ENCODE data around the gene TRIM62. TPM values are rescaled to one million over a fixed set of nuclear protein-coding genes. Genes with fewer than 3 reads are reported as not detected.

TRIM62 gene
- total and polyA plus RNA-seq, 10 donors = 2.5 to 16.1 (median 9.2) TPM

DNA sequence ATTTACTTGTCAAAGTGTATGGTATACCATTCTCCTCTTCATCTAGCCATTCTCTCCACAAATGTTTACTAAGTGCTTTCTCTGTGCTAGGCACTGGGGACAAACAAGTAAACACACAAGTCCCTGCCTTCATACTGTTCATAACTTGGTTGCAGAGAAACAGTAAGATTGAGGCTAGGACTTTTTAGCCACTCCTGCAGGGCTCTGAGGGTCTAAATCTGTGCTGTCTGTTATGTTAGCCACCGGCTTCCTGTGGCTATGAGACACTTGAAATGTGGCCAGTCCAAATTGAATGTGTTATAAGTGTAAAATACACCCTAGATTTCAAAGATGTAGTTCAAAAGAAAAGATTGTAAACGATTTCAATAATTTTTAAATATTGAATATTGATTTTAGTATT is 50.7 kb downstream of the TRIM62 start:
- no peak for DNase-seq
- no peak overlapping the region for H3K27ac ChIP-seq
- intact Hi-C loops (cut with DNase I; ENCODE audit: low total_unique reads) = no loop called here
- no peaks in the 10 kb centered on the region for H3K27me3 ChIP-seq (replicated peaks in 1 of 7)
- no peaks in the 10 kb centered on the region for H3K9me3 ChIP-seq
- peaks cover 0 to 11% (median 2%) of the 10 kb centered on the region in 6 donors for H3K36me3 ChIP-seq
- TF ChIP-seq, protein P1, sequence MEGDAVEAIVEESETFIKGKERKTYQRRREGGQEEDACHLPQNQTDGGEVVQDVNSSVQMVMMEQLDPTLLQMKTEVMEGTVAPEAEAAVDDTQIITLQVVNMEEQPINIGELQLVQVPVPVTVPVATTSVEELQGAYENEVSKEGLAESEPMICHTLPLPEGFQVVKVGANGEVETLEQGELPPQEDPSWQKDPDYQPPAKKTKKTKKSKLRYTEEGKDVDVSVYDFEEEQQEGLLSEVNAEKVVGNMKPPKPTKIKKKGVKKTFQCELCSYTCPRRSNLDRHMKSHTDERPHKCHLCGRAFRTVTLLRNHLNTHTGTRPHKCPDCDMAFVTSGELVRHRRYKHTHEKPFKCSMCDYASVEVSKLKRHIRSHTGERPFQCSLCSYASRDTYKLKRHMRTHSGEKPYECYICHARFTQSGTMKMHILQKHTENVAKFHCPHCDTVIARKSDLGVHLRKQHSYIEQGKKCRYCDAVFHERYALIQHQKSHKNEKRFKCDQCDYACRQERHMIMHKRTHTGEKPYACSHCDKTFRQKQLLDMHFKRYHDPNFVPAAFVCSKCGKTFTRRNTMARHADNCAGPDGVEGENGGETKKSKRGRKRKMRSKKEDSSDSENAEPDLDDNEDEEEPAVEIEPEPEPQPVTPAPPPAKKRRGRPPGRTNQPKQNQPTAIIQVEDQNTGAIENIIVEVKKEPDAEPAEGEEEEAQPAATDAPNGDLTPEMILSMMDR (IDR thresholded peaks at IDR 0.05 in 8 of 11, conservative IDR thresholded peaks at IDR 0.05 in 3 of 11) = no peak
- TF ChIP-seq POLR2A (IDR thresholded peaks at IDR 0.05) (no peak), POLR2AphosphoS5 (IDR thresholded peaks at IDR 0.05) (no peak)
- H3K4me1 ChIP-seq = peaks cover 9 to 57% (median 24%) of the 10 kb centered on the region in 6 donors
- 73 to 79% (median 78%) methylated on average over 2 of the region's 2 CpGs for WGBS, 5 donors
- no peak overlapping the region for H3K4me3 ChIP-seq

DNA sequence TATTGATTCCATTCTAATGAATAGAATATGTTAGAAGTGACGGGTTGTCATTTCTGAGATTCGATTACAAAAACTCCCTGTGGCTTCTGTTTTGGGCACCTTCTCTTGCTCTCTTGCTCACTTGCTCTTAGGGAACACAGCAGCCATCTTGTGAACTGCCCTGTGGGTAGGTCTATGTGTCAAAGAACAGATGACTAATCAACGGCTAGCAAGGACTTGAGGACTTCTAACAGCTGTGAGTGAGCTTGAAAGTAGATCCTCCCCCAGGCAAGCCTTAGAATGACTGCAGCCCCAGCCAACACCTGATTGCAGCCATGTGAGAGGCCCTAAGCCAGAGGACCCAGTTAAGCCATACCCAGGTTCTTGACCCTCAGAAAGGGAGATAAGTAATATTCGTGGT is 51.5 kb downstream of the TRIM62 start:
- TF ChIP-seq, protein P1 (IDR thresholded peaks at IDR 0.05 in 8 of 11, conservative IDR thresholded peaks at IDR 0.05 in 3 of 11) = no peak
- TF ChIP-seq POLR2AphosphoS5 (IDR thresholded peaks at IDR 0.05) = no peak
- H3K27me3 ChIP-seq (replicated peaks in 1 of 7) = no peaks in the 10 kb centered on the region
- intact Hi-C loops (cut with DNase I; ENCODE audit: low total_unique reads) = no loop called here
- DNase-seq = no peak
- peaks cover 0 to 11% (median 2%) of the 10 kb centered on the region in 6 donors for H3K36me3 ChIP-seq
- no peaks in the 10 kb centered on the region for H3K9me3 ChIP-seq
- H3K4me1 ChIP-seq = peaks cover 9 to 66% (median 30%) of the 10 kb centered on the region in 6 donors
- no peak overlapping the region for H3K27ac ChIP-seq
- WGBS, 5 donors = 81 to 87% (median 86%) methylated on average over 4 of the region's 4 CpGs
- H3K4me3 ChIP-seq = no peak overlapping the region

DNA sequence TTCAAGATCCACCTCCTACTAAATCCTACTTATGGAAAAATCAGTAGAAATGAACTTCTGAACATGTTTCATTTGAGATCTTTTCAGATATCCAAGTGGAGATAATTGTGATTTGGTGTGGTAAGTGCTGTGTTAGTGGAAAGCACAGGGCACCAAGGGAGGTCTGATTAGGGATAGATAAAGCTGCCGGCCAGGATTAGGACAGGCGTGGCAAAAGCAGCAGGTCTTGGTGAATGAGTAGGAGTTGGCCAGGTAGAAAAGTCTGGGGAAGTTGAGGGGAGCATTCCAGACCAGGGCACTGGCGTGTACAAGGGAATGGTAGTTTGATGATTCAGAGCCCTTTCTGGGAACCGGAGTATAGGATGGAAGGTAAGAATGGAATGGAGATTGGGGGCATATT is 53.1 kb downstream of the TRIM62 start:
- Histone ChIP-seq H3K27me3 (replicated peaks in 1 of 7) (no peaks in the 10 kb centered on the region), H3K27ac (peak overlapping the region in 2 of 8 donors; percentile 91 to 92), H3K4me1 (peaks cover 9 to 66% (median 29%) of the 10 kb centered on the region in 6 donors), H3K9me3 (no peaks in the 10 kb centered on the region), H3K36me3 (peaks cover 0 to 11% (median 2%) of the 10 kb centered on the region in 6 donors), H3K4me3 (peak overlapping the region in 1 of 8 donors; percentile 85)
- WGBS, 5 donors = 93 to 98% (median 95%) methylated on average over 4 of the region's 4 CpGs
- DNase-seq = no peak
- intact Hi-C loops (cut with DNase I; ENCODE audit: low total_unique reads) = no loop called here
- no peak for TF ChIP-seq POLR2AphosphoS5 (IDR thresholded peaks at IDR 0.05)
- TF ChIP-seq, protein P1 (IDR thresholded peaks at IDR 0.05 in 8 of 11, conservative IDR thresholded peaks at IDR 0.05 in 3 of 11) = no peak
- no peak for TF ChIP-seq POLR2A (IDR thresholded peaks at IDR 0.05)

DNA sequence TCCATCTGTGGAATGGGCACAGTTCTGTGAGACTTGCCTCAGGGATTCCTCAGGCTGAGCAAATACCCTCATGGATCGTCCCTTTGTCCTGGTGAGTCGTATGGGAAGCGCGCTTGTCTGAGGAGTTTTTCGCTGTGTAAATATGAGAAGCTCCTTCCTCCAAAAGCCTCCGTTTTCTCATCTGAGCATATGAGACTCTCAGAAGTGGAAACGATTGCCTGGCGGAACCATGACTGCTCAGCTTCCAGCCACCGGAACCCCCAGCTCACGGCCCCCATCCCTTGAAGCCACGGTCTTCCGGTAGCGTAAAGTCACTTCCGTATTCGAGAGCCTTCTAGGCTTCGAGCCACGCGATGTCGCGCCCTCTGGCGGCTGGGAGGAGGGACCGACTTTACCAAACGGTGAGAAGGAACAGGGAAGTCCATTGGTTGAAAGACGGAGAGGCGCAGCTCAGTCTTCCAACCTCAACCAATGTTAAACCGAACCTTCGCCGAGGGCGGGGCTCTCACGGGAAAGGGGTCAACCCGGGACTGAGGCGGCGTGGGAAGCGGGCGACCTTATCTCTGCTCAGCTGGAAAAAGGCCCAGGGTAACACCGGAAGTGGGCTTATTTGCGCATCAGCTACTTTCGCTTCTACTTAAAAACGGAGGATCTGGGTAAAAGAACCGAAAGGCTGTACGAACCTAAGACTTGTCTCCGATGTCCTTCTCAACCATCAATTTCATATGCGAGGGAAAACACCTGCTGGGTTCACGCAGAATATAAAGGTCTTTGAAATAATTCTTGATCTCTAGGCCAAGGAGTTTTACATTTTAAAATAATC is 54.6 kb downstream of the TRIM62 start:
- H3K9me3 ChIP-seq = no peaks in the 10 kb centered on the region
- intact Hi-C loops (cut with DNase I; ENCODE audit: low total_unique reads) = no loop called here
- H3K4me1 ChIP-seq = peaks cover 9 to 61% (median 27%) of the 10 kb centered on the region in 6 donors
- H3K4me3 ChIP-seq = peak overlapping the region; percentile 42 to 85 (median 57)
- DNase-seq = peak; percentile 100
- H3K36me3 ChIP-seq = no peaks in the 10 kb centered on the region
- no peaks in the 10 kb centered on the region for H3K27me3 ChIP-seq (replicated peaks in 1 of 7)
- WGBS, 5 donors = 0 to 1% (median 0%) methylated on average over 30 to 44 of the region's 44 CpGs
- TF ChIP-seq, protein P1 (IDR thresholded peaks at IDR 0.05 in 8 of 11, conservative IDR thresholded peaks at IDR 0.05 in 3 of 11) = peak; percentile 94 to 99 (median 98)
- peak; percentile 94 to 96 (median 96) for TF ChIP-seq POLR2AphosphoS5 (IDR thresholded peaks at IDR 0.05)
- peak in 1 of 3 donors; percentile 48 for TF ChIP-seq POLR2A (IDR thresholded peaks at IDR 0.05)
- peak overlapping the region; percentile 86 to 93 (median 91) for H3K27ac ChIP-seq
